ENCODE data around the gene SUPT5H.

- TF ChIP-seq POLR2A (IDR thresholded peaks at IDR 0.05) (peak in 1 of 4 donors; percentile 46), CTCF (IDR thresholded peaks at IDR 0.05) (no peak)
Measured at GRCh38 chr19:39408392-39409207, 36.8 kb upstream of the SUPT5H start.

Measured in esophagus squamous epithelium (tissue), 4 donors.